DMS114 treated with DMSO at 0.1 percent for 48 hours (cell line): Measurements from ENCODE around the gene TAF11L12.
"Not testable (repeated sequence)": the region's sequence is repeated elsewhere in the genome, so short reads cannot be mapped to it uniquely, and the experiment has no call there.

Experiments
- DNase-seq: peaks from one replicate; lab custom pipeline; 2025; ENCODE audit not compliant: unreplicated experiment; lab: John Stamatoyannopoulos, UW

TAF11L12 gene

DNA sequence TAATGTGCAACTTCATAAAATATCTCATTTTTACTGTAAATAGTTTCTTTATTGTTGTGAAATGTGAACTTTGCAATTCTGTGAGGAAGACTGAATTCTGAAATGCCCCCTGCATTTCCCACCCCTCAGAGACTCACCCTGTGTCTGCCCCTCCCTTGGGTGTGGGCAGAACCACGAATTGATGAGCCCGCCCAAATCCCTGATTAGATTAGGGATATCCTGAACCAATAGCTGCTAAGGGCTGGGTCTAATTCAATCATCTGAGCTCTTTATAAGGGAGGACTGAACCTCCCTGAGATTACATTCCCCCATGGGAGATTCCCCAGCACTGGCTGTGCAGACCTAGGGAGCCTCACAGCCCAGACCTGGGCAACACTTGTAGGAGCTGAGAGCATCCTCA is at the start of gene TAF11L12:
TAF11L12 (plus strand) TSS at position 301 of the 400 bp plus-strand sequence.
- not testable (repeated sequence) for DNase-seq

DNA sequence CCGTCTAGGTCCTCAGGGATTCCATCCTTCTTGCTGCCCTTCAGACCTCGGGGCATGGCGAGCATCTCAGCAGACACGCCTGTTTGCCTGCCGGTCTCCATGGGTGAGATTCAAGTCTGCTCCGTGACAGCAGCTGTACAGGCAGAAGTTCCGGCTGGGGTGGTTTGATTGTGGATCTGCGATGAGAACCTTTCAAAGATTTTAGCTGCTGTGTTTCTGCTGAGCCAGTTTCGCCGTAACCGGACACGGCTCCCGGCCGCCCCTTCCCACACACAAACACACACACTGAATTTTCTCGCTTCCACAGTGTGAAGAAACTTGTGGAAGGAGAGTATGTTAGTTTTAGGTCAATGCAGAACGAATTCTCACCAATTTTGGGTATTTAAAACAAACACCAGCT is 24.5 kb upstream of the TAF11L12 start, which contains the start of gene TAF11L7:
TAF11L7 (minus strand) TSS at position 101 of the 400 bp plus-strand sequence.
- not testable (repeated sequence) for DNase-seq

DNA sequence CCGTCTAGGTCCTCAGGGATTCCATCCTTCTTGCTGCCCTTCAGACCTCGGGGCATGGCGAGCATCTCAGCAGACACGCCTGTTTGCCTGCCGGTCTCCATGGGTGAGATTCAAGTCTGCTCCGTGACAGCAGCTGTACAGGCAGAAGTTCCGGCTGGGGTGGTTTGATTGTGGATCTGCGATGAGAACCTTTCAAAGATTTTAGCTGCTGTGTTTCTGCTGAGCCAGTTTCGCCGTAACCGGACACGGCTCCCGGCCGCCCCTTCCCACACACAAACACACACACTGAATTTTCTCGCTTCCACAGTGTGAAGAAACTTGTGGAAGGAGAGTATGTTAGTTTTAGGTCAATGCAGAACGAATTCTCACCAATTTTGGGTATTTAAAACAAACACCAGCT is 19.3 kb upstream of the TAF11L12 start, which contains the start of gene TAF11L8:
TAF11L8 (minus strand) TSS at position 101 of the 400 bp plus-strand sequence.
- not testable (repeated sequence) for DNase-seq

DNA sequence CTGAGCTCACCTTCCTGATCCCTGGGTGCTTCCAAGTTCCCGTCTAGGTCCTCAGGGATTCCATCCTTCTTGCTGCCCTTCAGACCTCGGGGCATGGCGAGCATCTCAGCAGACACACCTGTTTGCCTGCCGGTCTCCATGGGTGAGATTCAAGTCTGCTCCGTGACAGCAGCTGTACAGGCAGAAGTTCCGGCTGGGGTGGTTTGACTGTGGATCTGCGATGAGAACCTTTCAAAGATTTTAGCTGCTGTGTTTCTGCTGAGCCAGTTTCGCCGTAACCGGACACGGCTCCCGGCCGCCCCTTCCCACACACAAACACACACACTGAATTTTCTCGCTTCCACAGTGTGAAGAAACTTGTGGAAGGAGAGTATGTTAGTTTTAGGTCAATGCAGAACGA is 15.9 kb upstream of the TAF11L12 start, which contains the start of gene TAF11L9:
TAF11L9 (minus strand) TSS at position 140 of the 400 bp plus-strand sequence.
- DNase-seq: not testable (repeated sequence)

DNA sequence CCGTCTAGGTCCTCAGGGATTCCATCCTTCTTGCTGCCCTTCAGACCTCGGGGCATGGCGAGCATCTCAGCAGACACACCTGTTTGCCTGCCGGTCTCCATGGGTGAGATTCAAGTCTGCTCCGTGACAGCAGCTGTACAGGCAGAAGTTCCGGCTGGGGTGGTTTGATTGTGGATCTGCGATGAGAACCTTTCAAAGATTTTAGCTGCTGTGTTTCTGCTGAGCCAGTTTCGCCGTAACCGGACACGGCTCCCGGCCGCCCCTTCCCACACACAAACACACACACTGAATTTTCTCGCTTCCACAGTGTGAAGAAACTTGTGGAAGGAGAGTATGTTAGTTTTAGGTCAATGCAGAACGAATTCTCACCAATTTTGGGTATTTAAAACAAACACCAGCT is 12.5 kb upstream of the TAF11L12 start, which contains the start of gene TAF11L10:
TAF11L10 (minus strand) TSS at position 101 of the 400 bp plus-strand sequence.
- not testable (repeated sequence) for DNase-seq

DNA sequence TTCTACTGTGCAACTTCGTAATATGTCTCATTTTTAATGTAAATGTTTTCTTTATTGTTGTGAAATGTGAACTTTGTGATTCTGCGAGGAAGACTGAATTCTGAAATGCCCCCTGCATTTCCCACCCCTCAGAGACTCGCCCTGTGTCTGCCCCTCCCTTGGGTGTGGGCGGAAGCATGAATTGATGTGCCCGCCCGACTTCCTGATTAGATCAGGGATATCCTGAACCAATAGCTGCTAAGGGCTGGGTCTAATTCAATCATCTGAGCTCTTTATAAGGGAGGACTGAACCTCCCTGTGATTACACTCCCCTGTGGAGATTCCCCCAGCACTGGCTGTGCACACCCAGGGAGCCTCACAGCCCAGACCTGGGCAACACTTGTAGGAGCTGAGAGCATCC is 6.3 kb upstream of the TAF11L12 start, which contains the start of gene TAF11L11:
TAF11L11 (plus strand) TSS at position 304 of the 400 bp plus-strand sequence.
- not testable (repeated sequence) for DNase-seq

DNA sequence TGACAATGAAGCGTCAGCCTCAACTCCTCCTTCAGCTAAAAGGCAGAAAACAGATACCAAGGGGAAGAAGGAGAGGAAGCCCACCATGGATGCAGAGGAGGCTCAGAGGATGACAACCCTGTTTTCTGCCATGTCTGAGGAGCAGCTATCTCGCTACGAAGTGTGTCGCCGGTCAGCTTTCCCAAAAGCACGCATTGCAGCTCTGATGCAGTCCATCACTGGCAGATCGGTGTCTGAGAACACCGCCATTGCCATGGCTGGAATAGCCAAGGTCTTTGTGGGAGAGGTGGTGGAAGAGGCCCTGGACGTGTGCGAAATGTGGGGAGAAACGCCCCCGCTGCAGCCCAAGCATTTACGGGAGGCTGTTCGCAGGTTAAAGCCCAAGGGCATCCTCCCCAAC is 5.2 kb upstream of the TAF11L12 start:
- no peak for DNase-seq

DNA sequence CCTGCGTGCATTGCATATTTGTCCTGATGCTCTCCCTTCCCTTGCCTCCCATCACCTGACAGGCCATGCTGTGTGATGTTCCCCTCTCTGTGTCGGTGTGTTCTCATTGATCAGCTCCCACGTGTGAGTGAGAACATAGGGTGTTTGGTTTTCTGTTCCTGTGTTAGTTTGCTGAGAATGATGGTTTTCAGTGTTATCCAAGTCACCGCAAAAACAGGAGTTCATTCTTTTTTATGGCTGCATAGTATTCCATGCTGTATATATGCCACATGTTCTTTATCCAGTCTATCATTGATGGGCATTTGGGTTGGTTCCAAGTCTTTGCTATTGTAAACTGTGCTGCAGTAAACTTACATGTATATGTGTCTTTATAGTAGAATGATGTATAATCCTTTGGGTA is 2.7 kb upstream of the TAF11L12 start:
- not testable (repeated sequence) for DNase-seq

DNA sequence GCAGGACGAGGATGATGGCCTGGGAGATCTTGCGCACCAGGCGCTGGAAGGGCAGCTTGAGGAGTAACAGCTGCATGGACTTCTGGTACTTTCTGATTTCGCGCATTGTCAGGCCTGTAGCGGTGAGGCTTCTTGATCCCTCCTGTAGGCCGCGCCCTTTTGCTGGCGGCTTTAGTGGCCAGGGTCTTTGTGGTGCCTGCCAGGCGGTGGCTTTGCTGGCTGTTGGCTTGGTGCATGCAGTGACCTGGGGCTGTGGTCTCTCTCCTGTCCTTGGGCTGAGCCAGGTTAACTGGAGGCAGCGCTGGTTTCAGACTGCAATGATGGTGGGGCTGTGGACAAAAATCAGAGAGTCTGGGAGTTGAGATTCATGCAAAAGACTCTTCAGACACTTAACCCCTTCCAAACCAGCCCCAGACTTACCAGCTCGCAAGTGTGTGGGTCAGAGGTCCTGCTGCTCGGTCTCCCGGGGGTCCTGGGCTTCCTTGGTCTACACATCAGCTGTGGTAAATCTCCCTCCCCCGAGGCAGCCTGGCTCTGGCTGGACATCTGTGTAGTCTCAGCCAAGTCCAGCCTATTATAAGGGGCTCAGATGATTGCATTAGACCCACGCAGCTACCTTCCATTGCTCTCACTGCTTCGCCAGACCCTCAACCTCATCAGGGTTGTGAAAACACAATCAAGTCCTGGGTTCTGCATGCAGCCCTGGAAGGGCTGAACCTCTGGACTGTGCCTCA is 4.8 kb downstream of the TAF11L12 start:
- no peak for DNase-seq

DNA sequence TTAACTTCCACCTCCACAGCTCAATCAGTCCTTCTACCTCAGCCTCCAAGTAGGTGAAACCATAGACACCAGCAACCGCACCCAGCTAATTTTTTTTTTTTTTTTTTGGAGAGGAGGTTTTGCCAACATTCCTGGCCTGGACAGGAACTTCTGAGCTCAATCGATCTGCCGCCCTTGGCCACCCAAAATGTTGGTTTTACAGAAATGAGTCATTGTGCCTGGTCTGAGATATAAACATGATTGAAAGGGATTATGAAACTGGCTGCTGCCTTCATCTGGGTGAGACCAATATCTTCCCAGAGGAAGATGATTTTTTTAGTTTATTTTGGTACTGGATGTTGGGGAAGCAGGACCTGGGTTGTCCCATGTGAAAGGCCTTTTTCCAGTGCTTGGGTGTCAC is 9.2 kb downstream of the TAF11L12 start:
- DNase-seq: no peak

DNA sequence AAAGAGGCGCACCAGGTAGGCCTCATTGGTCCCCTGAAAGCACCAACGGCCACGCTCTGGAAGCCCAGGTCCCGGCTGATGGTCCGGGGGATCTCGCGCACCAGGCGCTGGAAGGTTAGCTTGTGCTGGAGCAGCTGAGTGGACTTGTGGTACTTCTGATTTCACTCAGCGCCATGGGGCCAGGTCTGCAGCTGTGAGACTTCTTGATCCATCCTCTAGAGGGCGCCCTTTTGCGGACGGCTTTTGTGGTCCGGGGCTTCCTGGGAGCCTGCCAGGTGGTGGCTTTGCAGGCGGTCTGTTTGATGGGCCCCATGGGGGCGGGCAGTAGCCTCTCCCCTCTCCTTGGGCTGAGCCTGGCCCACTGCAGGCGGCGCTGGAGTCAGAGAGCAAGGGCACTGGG is 10.4 kb downstream of the TAF11L12 start:
- no peak for DNase-seq

DNA sequence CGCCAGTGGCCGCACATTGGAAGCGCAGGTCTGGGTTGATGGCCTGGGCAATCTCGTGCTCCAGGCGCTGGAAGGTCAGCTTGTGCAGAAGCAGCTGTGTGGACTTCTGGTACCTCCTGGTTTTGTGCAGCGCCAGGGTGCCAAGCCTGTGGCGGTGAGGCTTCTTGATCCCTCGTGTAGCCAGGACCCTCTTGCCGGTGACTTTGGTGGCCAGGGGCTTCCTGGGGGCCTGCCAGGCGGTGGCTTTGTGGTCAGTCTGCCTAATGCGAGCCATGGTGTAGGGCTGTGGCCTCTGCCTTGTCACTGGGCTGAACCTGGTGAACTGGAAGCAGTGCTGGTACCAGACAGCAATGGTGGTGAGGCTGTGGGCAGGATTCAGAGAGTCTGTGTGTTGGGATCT is 15.5 kb downstream of the TAF11L12 start:
- DNase-seq: no peak

DNA sequence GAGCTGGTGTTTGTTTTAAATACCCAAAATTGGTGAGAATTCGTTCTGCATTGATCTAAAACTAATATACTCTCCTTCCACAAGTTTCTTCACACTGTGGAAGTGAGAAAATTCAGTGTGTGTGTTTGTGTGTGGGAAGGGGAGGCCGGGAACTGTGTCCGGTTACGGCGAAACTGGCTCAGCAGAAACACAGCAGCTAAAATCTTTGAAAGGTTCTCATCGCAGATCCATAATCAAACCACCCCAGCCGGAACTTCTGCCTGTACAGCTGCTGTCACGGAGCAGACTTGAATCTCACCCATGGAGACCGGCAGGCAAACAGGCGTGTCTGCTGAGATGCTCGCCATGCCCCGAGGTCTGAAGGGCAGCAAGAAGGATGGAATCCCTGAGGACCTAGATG is 21.6 kb downstream of the TAF11L12 start, which contains the start of gene TAF11L13:
TAF11L13 (plus strand) TSS at position 301 of the 400 bp plus-strand sequence.
- not testable (repeated sequence) for DNase-seq

DNA sequence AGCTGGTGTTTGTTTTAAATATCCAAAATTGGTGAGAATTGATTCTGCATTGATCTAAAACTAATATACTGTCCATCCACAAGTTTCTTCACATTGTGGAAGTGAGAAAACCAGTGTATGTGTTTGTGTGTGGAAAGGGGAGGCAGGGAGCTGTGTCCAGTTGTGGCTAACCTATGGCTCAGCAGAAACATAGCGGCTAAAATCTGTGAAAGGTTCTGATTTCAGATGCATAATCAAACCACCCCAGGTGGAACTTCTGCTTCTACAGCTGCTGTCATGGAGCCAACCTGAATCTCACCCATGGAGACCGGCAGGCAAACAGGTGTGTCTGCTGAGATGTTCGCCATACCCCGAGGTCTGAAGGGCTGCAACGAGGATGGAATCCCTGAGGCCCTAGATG is 24.0 kb downstream of the TAF11L12 start, which contains the start of gene TAF11L14:
TAF11L14 (plus strand) TSS at position 301 of the 400 bp plus-strand sequence.
- no peak for DNase-seq

DNA sequence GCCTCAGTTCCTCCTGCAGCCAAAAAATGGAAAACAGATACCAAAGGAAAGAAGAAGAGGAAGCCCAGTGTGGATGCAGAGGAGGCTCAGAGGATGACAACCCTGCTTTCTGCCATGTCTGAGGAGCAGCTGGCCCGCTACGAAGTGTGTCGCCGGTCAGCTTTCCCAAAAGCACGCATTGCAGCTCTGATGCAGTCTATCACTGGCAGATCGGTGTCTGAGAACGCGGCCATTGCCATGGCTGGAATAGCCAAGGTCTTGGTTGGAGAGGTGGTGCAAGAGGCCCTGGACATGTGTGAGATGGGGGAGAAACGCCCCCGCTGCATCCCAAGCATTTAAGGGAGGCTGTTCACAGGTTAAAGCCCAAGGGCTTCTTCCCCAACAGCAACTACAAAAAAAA is 39.0 kb downstream of the TAF11L12 start:
- DNase-seq: not testable (repeated sequence)

DNA sequence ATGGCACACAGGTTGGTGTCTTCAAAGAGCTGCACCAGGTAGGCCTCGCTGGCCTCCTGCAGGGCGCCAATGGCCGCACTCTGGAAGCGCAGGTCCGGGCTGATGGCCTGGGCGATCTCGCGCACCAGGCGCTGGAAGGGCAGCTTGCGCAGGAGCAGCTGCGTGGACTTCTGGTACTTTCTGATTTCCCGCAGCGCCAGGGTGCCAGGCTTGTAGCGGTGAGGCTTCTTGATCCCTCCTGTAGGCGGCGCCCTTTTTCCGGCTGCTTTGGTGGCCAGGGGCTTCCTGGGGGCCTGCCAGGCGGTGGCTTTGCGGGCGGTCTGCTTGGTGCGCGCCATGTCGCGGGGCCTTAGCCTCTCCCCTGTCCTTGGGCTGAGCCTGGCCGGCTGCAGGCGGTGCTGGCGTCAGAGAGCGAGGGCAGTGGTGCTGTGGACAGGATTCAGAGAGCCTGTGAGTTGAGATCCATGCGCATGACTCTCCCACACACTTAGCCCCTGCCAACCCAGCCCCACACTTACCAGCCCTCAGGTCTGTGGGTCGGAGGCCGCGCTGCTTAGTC is 45.1 kb downstream of the TAF11L12 start:
- not testable (repeated sequence) for DNase-seq

DNA sequence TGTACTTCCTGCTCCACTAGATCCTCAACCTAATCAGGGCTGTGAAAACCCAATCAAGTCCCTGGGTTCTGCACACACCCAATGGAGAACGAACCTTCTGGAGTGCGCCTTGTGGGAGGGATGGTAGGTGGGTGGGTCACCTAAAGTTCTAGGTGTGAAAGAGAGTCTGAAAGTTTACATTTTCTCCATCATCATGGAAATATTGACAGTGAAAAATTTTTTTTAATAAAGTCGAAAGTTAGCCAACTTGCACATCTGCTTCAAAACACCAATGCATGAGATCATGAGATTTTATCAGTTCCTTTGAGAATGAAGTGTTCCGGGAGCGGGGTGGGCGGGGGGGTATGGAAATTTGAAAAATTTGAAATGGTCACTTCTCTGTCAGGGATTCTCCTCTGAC is 45.7 kb downstream of the TAF11L12 start:
- no peak for DNase-seq
